Measurements from ENCODE around the gene BTBD2.

The BTBD2 gene

GRCh38 chr19:1985588-1986356 is 29.7 kb downstream of the BTBD2 start:
- DNase-seq, result no peak

- DNase-seq, result no peak
These were observed 31.2 kb downstream of the BTBD2 start for GRCh38 chr19:1984357-1984756.

GRCh38 chr19:1981253-1981652 is 34.3 kb downstream of the BTBD2 start:
- no peak for DNase-seq

- no peak for DNase-seq
These were observed 34.7 kb downstream of the BTBD2 start for GRCh38 chr19:1980809-1981181.

- no peak for DNase-seq
These were observed 35.3 kb downstream of the BTBD2 start for GRCh38 chr19:1980091-1980808.

GRCh38 chr19:1979642-1980041 is 35.9 kb downstream of the BTBD2 start:
- no peak for DNase-seq

- no peak for DNase-seq
These were observed 36.5 kb downstream of the BTBD2 start for GRCh38 chr19:1979017-1979416.

- no peak for DNase-seq
These were observed 37.1 kb downstream of the BTBD2 start for GRCh38 chr19:1978346-1978894.

- DNase-seq, result no peak
These were observed 38.4 kb downstream of the BTBD2 start for GRCh38 chr19:1977120-1977519.

GRCh38 chr19:1975162-1975480 is 40.4 kb downstream of the BTBD2 start:
- no peak for DNase-seq

- DNase-seq, result no peak
These were observed 40.9 kb downstream of the BTBD2 start for GRCh38 chr19:1974381-1975161.

- DNase-seq, result no peak
These were observed 44.6 kb downstream of the BTBD2 start for GRCh38 chr19:1970806-1971502.

- DNase-seq, result no peak
These were observed 45.3 kb downstream of the BTBD2 start for GRCh38 chr19:1970003-1970805.

GRCh38 chr19:1969176-1970002 is 46.1 kb downstream of the BTBD2 start:
- DNase-seq, result no peak

- no peak for DNase-seq
These were observed 47.0 kb downstream of the BTBD2 start for GRCh38 chr19:1968279-1969175.

- no peak for DNase-seq
These were observed 48.4 kb downstream of the BTBD2 start for GRCh38 chr19:1967087-1967608.

GRCh38 chr19:1962674-1963073 is 52.8 kb downstream of the BTBD2 start:
- no peak for DNase-seq

GRCh38 chr19:1961000-1961883 is 54.3 kb downstream of the BTBD2 start:
- no peak for DNase-seq
